Central memory CD4-positive, alpha-beta T cell (primary cell): ENCODE results near the gene KIAA0825.

ENCODE experiments used
- DNase-seq: peaks from one replicate; pipeline ENCODE4 v3.0.0; 2022

Gene KIAA0825

DNA sequence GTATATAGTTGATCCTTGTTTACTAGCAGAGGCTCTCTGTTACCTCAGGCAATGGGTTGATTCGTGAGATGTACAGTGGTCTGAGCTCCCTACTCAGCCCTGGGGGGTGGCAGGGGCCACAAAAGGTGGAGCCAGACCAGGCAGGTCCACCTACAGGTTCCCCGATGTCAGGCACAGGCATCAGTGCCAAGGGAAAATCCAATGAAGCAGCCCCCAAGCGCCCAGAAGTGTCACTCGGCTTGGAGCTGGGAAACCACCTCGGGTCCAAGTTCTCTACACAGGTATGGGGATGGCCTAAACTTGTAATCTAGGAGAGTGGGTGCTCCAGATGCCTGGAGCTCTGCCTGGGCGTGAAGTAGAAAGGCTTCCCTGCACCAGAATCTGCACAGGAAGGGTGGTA lies 188.8 kb downstream of the KIAA0825 start:
- DNase-seq: no peak

DNA sequence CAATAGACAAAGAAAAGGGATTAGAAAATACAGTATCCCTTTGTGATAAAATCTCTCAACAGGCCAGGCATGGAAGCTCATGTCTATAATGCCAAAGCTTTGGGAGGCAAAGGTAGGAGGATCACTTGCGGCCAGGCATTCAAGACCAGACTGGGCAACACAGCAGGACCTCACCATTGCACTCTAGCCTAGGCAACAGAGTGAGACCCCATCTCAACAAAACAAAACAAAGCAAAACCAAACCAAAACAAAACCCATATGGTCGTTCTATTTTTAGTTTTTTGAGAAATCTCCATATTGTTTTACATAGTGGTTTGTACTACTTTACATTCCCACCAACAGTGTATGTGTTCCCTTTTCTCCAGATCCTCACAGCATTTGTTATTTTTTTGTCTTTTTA lies 193.0 kb downstream of the KIAA0825 start:
- no peak for DNase-seq

DNA sequence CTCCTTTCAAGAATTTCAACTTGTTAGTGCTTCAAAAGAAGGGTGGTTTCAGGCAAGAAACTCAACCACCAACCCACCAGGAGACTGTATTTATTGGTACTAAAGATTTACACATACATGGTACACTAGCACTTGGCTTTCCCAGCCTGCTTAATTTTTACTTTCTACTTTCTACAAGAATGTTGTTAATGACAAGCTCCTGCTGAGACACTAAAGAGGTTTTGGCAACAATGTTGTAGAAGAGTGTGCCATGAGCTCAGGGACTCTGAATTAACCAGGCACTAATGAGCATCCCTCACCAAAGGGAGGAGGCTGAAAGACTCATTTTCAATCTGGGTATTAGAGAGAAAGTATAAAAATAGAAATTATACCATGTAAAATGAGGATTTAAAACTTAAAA lies 195.0 kb downstream of the KIAA0825 start:
- DNase-seq: no peak

DNA sequence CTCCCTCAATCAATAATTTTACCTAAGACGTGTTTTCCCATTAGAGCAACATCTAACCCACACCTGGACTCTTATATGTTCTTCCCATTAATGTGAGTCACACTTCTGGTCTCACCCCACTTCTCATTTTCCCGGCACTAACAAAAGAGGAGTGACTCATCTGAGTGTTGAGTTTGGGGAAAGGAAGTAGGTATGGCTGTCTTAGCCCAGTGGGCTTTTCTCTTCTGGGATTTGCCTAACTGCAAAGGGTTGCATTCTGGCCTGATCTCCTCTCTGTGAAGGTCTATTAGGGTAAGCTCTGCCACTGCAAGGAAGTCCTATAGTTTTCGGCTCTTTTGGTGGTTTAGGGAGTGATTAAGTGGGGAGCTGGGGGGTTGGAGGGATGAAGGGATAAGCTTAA lies 195.6 kb downstream of the KIAA0825 start:
- DNase-seq: no peak

DNA sequence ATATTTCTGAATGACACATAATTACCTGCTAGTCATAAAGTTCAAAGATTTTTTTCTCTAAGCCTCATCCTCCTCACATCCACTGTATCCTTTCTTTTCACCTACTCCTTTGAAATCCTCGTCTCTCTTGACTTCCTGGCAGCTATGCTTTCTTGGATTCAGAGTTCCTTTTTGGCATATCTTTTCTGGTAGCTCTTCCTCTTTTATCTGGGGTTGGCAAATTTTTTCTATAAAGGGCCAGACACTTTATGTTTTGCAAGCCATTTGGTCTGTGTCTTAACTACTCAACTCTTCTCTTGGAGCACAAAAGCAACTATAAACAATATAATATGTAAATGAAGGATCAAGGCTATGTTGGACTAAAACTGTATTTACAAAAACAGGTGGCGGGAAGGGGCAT lies 197.5 kb downstream of the KIAA0825 start:
- DNase-seq: no peak

DNA sequence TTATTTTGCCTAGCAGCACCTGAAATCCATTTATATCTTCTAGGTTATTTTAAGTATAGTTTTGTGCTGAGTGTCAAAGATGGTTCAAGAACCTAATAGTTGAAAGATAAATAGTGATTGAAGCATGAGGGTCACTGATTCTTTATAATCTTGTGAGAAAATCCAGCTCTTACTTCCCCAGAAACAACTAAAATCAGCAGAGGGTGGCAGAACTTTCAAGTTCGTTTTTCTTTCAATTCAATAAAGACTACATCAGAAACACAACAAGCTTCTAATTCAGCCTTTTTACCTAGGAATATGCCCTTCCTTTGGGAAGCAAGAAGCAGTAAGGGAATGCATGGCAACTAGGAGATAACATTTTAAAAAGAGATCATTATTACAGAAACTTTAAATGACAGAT lies 202.6 kb downstream of the KIAA0825 start:
- DNase-seq: no peak

DNA sequence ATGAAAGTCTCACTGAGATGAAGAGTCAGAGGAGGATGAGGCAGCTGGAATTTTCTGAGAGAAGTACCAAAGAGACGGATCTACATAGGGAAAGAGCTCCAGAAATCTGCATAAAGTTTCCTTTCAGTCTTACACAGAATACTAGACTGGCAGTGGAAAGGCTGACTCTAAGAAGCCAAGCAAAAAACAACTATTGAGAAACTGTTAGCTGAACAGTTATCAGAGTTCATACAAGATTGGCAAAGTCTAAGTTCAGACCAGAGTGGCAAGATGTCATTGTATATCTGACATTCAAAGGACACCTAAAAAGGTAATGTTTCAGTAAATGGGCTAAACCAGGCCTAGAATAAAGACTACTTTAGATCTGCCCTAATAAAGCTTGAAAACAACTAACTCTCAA lies 209.0 kb downstream of the KIAA0825 start:
- DNase-seq: no peak

DNA sequence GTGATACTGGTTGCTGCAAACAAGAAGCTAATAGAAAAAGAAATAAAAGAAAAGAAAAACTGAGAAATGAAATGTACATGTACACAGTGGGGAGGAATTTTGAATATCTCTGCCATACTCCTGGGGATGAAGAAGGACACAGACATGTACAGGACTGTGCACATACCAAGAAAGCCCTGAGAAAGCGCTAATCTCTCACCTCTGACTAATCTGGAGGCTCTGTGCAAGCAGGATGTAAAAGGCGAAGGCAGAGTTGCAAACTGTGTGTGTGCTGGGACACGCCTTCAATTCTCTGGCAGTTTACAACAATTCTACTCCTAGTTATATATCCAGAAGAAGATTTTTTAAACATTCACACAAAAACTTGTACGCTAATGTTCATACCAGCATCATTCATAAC lies 211.4 kb downstream of the KIAA0825 start:
- DNase-seq: no peak

DNA sequence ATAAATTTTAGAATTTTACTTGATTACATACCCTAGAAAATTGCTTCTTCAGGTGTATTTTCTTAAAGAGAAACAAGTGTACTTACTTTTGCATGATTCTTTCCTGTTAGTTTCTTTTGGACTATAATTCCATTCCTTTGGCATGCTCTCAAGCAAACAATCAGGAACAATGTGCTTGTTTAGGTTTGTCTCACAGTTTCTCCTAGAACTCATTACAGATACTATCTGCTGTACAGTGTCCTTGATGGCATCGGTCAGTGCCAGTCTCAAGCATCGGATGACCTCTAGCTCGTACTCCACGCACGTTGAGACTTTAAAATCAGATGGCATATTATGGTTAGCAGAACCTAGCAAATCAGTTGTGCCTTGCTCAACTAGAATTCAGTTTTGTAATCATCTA lies 214.9 kb downstream of the KIAA0825 start:
- no peak for DNase-seq

DNA sequence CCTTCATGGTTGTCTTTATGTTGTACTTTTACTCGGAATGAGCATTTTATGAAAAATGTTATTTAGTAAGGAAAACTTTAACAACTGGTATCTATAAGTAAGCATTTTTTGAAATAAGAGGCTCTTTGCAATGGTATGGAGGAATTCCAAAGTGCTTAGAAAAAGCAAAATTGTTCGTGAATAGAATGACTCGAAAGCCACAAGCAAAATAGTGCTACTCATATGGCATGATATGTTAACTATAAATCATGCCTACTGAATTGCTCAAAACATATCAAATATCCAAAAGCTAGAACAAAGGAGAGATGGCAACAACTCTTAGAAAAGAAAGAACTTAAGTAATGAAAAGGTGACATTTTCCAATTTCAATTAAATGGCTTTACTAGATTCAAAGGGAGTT lies 216.3 kb downstream of the KIAA0825 start:
- no peak for DNase-seq

DNA sequence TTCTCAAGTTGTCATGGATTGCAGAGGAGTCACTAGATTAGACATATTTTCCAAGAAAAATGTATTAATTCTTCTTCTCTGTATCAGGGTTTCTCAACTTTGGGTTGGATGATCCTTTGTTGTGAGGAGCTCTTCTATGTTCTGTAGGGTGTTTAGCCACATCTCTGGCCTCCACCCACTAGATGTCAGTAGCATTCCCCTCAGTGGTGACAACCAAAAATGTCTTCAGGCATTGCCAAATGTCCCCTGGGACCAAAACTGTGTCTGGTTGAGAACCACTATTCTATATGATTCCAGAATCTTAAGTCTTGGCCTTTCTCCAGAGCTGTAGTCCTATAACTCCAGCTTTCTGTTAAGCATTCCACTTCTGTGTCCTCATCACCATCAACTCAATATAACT lies 220.9 kb downstream of the KIAA0825 start:
- no peak for DNase-seq

DNA sequence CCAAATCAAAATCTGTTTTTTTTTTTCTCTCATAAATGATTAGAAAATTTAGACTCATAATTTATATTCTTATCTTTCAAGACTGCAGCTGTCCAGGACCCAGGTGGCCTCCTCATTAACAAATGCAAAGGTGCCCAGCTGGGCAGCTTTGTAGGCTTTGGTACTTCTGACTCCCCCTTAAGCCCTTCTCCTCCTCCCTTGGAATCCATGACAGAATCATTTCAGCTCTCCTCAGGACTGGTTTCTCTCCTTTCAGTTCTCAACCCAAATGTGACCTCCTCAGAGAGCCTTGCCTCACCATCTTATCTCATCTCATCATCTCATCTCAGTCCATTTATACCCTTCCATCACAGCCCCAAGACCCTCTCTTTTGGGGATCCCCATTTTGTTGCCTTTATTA lies 221.7 kb downstream of the KIAA0825 start:
- no peak for DNase-seq

DNA sequence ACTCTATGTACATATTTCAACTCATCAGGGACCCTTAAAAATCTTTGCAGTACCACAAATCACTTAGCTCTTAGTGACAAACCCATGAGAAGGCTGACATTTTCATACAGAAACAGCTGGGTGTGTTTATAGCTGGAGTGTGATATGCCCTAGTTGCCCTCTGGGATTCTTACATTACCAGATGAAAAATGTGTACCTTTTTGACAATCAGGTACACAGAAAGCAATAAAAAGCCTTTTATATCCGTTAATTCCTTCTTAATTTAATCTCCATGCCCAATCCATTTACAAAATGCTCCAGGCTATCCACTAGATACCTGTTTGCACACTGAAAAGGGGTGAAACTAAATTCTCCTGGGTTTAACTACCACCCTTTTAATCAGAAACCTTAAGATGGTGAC lies 222.9 kb downstream of the KIAA0825 start:
- DNase-seq: no peak

DNA sequence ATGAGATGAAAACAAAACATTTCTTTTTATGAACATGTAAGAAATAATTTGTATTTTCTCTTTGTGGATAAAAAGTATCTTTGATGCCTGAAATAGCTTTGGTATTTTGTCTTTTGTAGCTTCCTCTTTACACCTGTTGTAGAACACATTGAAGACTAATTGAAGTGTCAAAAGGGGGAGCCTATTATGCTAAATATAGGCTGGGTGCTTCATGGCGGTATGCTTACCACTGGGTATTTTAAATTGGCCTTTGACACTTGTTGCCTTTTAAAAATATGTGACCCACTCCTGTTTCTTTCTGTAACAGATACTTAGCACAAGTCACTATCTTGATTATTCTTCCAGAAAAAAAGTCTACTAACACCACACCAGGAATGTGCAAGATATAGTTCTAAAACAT lies 226.4 kb downstream of the KIAA0825 start:
- DNase-seq: no peak

DNA sequence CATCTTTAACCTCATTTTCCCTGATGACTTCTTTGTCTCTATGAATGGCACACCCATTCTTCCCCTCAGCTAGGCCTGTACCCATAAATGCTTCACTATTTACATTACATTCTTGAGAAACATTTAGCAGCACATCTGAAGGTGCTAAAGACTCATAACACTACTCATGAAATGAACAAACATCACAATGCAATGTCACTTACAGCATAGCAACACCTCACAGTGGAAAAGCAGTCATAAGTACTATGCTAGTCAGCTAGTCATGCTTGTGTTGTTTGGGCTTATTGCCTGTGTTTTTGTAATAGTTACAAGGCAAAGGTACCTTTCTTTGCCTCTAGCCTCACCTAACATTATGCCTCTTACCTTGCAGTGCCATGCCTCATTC lies 228.9 kb downstream of the KIAA0825 start:
- DNase-seq: no peak

DNA sequence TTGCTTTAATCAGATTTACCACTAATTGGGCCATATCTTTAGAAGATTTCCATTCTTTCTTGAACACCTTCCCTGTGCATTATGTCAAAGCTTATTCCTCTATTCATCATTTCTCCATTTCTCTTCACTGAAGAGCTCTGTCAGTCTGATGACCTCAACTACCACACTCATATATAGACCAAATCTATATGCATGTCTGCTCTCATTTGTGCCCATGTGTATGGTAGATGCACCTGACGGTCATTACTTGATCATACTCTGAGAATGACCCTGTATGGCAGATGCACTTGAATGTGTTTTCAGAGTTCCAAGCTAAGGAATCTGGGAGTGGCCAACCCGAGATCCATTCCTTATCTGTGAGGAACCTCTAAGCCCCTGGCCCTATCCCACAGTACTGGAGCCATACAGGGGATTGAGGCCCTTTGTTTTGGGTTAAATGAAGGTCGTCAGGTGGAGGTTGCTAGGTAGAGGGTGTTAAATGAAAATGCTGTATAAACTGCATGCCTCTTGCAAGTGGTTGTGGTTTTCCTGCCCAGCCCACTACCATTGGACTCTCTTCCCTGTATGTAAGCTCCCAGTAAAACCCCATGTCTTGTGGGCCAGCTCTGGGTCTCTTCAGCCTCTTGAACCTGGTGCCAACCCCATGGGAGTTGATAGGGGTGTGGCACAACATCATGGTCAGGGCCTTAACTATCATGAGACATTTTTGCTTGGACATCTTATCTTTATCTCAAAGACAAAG lies 229.5 kb downstream of the KIAA0825 start:
- no peak for DNase-seq

DNA sequence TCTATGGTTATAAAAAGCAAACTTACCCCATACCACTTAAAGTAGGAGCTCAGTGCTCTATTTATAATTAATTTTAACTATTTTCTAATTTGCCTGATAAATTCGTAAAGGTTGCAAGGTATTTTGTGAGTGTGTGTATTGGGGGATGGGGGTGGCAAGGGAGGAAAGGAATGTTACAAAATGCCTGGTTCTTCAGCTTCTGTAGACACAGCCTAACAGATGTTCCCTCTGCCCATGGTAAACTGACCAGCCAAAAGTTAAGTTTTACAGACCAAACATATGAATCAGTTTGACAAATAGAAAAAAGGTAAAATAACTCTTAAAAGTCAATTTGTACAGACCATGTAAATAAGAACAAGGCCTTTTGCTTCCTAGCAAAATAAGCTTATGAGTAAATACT lies 232.6 kb downstream of the KIAA0825 start:
- DNase-seq: no peak

DNA sequence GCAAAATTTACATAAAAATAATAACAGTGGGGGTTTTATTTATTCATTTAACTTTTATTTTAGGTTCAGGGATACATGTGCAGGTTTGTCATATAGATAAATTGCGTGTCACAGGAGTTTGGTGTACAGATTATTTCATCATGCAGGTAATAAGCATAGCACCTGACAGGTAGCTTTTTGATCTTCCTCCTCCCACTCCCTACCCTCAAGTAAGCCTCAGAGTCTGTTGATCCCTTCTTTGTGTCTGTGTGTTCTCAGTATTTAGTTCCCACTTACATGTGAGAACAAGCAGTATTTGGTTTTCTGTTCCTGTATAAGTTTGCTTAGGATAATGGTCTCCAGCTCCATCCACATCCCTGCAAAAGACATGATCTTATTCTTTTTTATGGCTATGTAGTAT lies 240.3 kb downstream of the KIAA0825 start:
- no peak for DNase-seq

DNA sequence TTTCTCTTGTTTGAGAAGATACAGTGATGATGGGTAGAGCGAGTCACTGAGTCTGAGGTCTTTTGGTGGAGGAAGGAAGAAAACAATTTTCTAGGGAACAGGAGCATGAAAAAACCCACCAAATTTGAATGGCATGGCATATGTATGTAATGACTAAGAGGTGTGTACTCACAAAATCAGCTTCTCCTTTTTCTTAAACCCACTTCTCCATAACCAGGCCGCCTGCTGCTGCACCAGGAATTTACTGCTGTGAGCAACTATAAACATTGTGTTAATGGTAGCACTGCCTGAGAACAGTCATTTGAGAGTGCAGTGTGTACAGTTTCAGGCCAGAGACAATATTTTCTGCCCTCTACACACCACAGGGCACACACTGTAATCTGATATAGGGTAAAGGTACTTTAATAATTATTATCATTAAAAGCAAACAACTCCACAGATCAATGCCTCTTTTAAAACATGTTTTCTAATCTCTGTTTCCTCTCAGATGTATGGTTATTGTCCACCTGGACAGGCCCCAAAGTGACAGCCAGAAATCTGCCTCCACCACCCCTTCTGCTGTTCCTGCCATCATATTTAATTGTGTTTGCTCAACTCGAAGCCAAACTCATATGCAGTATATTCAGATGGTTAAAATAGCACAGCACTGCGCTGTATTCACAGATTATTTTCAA lies 241.6 kb downstream of the KIAA0825 start:
- no peak for DNase-seq

DNA sequence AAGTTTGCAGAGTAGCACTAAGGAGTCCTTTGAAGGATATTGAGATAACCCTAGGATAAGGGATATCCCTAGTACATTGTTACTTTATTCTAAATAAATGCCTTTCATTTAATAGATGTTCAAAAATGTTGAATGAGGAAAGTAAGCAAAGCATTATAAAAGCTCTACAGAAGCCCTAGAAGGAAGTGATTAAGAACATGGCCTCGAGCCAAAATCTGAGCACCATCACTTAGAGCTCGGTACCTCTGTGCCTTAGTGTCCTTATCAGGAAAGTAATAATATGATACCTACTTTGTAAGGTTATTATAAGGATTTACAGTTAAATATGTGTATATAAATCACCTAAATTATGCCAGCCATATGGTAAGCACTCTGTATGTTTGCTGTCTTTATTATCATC lies 242.6 kb downstream of the KIAA0825 start:
- DNase-seq: no peak

DNA sequence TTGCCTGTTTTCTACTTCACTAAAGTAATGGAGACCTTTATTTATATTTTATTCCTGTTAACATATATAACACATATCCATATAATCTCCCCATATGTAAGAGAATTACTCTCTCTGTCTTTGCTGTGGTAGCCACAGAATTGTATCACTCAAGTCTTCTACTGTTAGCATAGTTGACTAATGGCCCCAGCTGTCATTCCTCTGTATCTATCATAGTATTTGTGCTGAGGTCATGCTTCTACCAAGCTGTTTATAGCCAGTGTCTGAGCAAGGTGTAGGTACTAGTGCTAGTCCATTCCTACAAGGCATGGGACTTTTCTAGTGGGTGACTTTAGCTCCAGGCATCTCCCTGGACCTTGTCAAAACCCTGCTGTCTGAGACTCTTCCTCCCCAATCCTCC lies 244.1 kb downstream of the KIAA0825 start:
- no peak for DNase-seq

DNA sequence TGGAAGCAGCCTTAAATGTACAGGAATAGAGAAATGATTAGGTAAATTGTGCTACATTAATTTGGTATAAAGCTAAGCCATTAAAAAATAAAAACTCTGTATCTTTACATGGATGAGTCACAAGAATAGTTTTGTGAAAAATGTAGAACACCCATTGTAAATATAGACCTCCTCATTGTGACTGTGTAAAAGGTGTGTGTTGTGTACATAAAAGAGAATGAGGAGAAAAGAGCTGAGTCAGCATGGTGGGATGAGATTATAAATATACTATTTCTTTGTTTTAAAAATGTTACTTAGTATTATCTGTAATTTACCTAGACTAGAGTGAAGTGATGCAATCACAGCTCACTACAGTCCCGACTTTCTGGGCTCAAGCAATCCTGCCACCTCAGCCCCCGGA lies 250.5 kb downstream of the KIAA0825 start:
- DNase-seq: no peak

DNA sequence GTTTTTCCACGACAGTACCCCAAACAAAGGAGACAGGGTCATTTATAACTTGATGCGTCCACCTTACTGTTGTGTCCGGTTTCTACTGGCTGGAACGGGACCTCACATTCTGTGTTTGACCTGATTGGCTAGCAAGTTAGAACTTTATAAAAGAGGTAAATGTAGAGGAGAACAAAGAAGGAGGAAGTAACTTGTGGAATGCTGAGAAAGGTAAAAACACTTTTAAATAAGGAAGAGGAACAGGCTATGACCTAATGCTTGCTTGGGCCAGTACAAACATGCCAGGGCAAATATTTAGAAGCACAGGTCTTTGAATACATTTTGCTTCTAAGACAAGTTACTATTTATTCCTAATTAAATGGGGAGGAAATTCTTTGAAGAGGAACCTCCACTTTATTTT lies 251.6 kb downstream of the KIAA0825 start:
- DNase-seq: no peak

DNA sequence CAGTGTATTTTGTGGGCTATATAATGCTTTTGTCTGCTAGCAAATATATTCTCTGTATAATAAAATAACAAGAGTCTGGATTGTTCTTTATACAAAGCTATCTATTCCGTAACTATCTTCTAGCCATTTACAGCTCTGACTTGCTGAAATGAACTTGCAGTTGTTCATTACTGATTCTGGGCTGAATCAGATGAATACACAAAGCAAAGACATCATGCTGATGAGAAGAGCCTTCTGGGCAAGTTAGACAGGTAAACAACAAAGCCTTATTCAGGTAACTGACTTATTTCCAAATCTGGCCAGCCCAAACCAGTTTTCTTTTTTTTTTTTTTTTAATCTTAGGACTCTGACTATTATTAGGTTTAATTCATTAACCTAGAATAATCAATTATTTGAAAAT lies 255.5 kb downstream of the KIAA0825 start:
- DNase-seq: no peak
